Ishikawa (cell line): ENCODE measurements around the gene VRK2.

Source experiments
- CEBPB ChIP-seq: IDR thresholded peaks from 2 replicates; pipeline ENCODE4 v1.6.1; 2012
- TF ChIP-seq, protein P1 (sequence below): IDR thresholded peaks from 2 replicates; pipeline ENCODE4 v1.6.1; 2012
- TF ChIP-seq, protein P2 (sequence below): IDR thresholded peaks from 2 replicates; pipeline ENCODE4 v1.6.1; 2012

DNA sequence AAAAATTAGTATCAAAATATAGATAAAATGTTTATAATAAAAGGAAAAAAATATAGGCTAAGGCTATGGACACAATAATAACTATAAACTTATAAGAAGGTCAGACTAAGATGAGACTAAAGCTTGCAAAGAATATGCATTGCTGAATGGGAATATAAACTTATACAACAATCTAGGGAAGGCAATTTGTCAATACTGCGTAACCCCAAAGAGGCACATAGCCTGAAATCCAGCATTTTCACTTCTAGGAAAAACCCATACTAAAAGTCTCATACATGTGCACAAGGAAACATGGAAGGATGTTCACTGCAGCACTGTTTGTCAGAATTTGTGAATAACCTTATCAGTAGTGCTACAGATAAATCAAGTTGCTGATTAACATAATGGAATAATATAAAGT, 149.1 kb downstream of the VRK2 start:
- TF ChIP-seq, protein P1, sequence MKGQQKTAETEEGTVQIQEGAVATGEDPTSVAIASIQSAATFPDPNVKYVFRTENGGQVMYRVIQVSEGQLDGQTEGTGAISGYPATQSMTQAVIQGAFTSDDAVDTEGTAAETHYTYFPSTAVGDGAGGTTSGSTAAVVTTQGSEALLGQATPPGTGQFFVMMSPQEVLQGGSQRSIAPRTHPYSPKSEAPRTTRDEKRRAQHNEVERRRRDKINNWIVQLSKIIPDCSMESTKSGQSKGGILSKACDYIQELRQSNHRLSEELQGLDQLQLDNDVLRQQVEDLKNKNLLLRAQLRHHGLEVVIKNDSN = no peak
- no peak for TF ChIP-seq CEBPB
- TF ChIP-seq, protein P2, sequence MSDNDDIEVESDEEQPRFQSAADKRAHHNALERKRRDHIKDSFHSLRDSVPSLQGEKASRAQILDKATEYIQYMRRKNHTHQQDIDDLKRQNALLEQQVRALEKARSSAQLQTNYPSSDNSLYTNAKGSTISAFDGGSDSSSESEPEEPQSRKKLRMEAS = no peak
